Mesothelial cell of epicardium (in vitro differentiated cells): ENCODE data around the gene TPGS1. TPM values are rescaled to one million over a fixed set of nuclear protein-coding genes. Genes with fewer than 3 reads are reported as not detected.
"Not testable (repeated sequence)": the region's sequence is repeated elsewhere in the genome, so short reads cannot be mapped to it uniquely, and the experiment has no call there.

Source experiments
- DNase-seq, 2 experiments: peaks; one replicate each; pipeline ENCODE4 v3.0.0; 2021; ENCODE audit warnings: low spot score in 2 of 2; ENCODE audit not compliant: unreplicated experiment in 2 of 2
- H3K27ac Mint-ChIP-seq: 2 replicates; pipeline ENCODE4 v1.8.0; 2021; ENCODE audit warnings: mixed read lengths
- H3K27me3 Mint-ChIP-seq: 2 replicates; pipeline ENCODE4 v1.8.0; 2021; ENCODE audit warnings: low read depth, mixed read lengths
- H3K36me3 Mint-ChIP-seq: 2 replicates; pipeline ENCODE4 v1.8.0; 2021; ENCODE audit warnings: mixed read lengths
- H3K4me1 Mint-ChIP-seq: 2 replicates; pipeline ENCODE4 v1.8.0; 2021; ENCODE audit warnings: mixed read lengths
- H3K4me3 Mint-ChIP-seq: 2 replicates; pipeline ENCODE4 v1.8.0; 2021; ENCODE audit warnings: mild to moderate bottlenecking, moderate library complexity, mixed read lengths
- H3K9me3 Mint-ChIP-seq: 2 replicates; pipeline ENCODE4 v1.8.0; 2021; ENCODE audit warnings: mixed read lengths
- total RNA-seq: library from RNA; stranded (reverse); gene quantifications from 3 replicates; pipeline ENCODE4 v1.2.1, GENCODE V29; 2021
- TF ChIP-seq, protein P1 (sequence below): fragments of 200-600 bp; sonication (generic); IDR thresholded peaks from one replicate; pipeline ENCODE4 v1.5.0; 2021; ENCODE audit warnings: antibody characterized with exemption; ENCODE audit not compliant: unreplicated experiment

The TPGS1 gene
- total RNA-seq, 1 donor from 2014 or later, result 32.4 TPM

DNA sequence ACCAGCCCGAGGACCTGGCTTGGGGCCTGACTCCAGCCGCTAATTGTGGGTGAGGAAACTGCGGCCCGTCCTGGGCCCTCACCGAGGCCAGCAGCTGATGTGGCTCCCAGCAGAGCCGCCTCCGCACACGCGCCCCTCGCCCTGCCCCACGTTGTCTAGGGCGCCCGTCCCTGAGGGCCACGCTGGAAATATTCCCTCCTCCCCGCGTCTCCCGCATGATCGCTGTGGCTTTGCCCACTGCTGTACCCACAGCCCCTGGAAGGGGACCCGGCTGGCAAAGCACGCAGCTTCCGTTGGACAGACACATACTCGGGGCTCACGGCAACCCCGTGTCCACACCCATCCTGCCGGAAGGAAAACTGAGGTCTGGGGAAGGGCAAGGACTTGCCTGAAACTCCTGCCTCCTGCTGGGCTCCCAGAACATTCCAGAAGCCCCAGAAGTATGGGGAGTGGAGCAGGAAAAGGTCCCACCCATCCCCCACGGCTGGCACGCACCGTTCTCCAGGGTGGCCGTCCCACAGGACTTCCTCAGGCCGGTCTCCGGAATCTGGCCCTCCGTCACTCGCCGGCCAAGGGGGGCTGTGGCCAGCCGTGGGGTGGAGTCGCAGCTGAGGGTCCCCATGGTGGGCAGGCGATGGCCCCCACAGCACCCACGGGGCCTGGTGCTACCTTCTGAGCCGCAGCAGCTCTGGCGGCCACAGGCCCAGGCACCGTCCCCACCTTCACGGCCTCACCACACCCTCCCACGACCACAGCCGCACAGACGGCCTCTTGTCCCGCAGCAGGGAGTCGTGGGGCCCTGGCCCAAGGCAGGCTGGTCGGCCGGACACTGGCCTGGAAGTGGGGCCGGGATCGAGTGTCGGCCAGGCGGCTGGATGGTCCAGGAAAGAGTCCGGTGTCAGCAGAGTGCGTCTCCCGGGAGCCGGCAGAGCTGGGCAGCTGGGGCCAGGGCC, 32.9 kb upstream of the TPGS1 start:
- Mint-ChIP-seq H3K9me3 (no peaks in the 10 kb centered on the region), H3K27me3 (no peaks in the 10 kb centered on the region), H3K4me3 (no peak overlapping the region), H3K27ac (no peak overlapping the region), H3K36me3 (no peaks in the 10 kb centered on the region), H3K4me1 (no peaks in the 10 kb centered on the region)
- TF ChIP-seq, protein P1, sequence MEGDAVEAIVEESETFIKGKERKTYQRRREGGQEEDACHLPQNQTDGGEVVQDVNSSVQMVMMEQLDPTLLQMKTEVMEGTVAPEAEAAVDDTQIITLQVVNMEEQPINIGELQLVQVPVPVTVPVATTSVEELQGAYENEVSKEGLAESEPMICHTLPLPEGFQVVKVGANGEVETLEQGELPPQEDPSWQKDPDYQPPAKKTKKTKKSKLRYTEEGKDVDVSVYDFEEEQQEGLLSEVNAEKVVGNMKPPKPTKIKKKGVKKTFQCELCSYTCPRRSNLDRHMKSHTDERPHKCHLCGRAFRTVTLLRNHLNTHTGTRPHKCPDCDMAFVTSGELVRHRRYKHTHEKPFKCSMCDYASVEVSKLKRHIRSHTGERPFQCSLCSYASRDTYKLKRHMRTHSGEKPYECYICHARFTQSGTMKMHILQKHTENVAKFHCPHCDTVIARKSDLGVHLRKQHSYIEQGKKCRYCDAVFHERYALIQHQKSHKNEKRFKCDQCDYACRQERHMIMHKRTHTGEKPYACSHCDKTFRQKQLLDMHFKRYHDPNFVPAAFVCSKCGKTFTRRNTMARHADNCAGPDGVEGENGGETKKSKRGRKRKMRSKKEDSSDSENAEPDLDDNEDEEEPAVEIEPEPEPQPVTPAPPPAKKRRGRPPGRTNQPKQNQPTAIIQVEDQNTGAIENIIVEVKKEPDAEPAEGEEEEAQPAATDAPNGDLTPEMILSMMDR, result no peak
- no peak for DNase-seq

DNA sequence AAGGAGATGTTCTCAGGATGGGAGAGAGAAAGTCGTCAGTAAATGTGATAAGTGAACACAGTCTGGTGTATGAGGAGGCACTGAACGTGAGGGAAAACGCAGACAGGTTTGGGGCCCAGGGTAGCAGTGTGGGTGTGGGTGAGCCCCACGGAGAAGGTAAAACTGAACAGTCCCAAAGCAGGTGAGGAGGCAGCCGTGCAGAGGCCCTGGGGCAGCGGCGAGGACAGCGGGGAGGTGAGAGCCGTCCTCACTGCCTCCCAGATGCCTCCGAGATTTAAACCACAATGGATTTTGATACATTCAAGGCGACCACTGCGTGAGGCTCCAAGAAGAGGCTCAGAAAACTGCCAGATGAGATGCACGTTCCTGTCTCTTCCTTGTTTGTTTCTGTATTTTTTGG, 31.9 kb upstream of the TPGS1 start:
- no peak for DNase-seq
- peaks cover 2% of the 10 kb centered on the region for H3K27me3 Mint-ChIP-seq
- H3K27ac Mint-ChIP-seq, result no peak overlapping the region
- H3K4me1 Mint-ChIP-seq, result peaks cover 5% of the 10 kb centered on the region
- H3K4me3 Mint-ChIP-seq, result no peak overlapping the region
- TF ChIP-seq, protein P1, result no peak
- peaks cover 6% of the 10 kb centered on the region for H3K9me3 Mint-ChIP-seq
- H3K36me3 Mint-ChIP-seq, result no peaks in the 10 kb centered on the region

DNA sequence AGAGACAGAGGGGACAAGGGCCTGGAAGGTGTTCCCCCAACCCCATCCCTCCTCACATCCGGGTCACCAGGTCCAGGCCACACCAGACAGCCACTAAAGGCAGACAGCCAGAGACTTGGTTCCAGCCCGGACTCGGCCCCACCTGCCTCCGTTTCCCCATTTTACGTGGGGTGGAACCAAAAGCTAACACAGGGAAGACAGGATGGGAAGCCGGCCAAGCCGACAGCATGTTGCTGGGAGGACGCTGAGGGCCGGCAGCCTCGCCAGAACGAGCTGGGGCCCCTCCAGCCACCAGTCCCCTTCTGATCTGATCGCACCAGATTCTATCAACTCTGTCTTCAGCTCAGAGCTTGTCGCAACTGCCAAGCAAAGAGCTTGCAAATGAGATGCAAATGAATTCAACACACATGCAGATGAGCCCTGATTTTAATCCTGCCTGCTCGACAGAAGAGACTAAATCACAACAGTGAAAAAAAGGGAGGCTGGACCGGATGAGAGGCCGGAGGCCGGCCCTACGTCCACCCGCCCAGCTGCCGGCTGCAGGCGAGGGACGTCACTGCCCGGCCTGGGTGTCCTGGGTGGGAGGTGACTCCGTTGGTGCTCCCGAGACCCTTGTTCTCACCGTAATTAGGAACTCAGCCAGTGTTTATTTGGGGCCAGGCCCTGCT, 28.9 kb upstream of the TPGS1 start:
- DNase-seq, result no peak
- H3K4me3 Mint-ChIP-seq, result no peak overlapping the region
- no peaks in the 10 kb centered on the region for H3K36me3 Mint-ChIP-seq
- no peak overlapping the region for H3K27ac Mint-ChIP-seq
- peaks cover 11% of the 10 kb centered on the region for H3K27me3 Mint-ChIP-seq
- H3K4me1 Mint-ChIP-seq, result peaks cover 5% of the 10 kb centered on the region
- TF ChIP-seq, protein P1, result no peak
- peaks cover 10% of the 10 kb centered on the region for H3K9me3 Mint-ChIP-seq

DNA sequence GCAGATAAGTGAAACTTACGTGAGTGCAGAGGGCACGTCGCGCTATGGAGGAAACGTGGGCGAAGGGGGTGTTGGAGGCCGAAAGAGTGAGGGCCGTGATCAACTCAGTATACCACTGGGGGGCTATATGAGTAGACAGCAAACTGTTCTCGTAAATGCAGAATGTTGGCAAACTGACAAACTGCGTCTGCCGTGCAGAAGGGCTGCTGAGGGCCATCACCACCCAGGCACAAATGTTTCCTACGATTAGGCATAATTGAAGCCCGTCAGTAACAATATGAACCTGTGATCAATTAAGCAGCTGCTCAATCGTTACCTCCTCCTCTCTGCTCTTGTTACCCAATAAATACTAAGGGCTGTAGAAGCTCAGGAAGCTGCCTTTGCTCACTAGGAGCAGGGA, 28.3 kb upstream of the TPGS1 start:
- H3K27me3 Mint-ChIP-seq, result peaks cover 14% of the 10 kb centered on the region
- H3K27ac Mint-ChIP-seq, result no peak overlapping the region
- H3K4me1 Mint-ChIP-seq, result peaks cover 5% of the 10 kb centered on the region
- no peaks in the 10 kb centered on the region for H3K36me3 Mint-ChIP-seq
- H3K4me3 Mint-ChIP-seq, result no peak overlapping the region
- TF ChIP-seq, protein P1, result no peak
- no peak for DNase-seq
- H3K9me3 Mint-ChIP-seq, result peaks cover 10% of the 10 kb centered on the region

DNA sequence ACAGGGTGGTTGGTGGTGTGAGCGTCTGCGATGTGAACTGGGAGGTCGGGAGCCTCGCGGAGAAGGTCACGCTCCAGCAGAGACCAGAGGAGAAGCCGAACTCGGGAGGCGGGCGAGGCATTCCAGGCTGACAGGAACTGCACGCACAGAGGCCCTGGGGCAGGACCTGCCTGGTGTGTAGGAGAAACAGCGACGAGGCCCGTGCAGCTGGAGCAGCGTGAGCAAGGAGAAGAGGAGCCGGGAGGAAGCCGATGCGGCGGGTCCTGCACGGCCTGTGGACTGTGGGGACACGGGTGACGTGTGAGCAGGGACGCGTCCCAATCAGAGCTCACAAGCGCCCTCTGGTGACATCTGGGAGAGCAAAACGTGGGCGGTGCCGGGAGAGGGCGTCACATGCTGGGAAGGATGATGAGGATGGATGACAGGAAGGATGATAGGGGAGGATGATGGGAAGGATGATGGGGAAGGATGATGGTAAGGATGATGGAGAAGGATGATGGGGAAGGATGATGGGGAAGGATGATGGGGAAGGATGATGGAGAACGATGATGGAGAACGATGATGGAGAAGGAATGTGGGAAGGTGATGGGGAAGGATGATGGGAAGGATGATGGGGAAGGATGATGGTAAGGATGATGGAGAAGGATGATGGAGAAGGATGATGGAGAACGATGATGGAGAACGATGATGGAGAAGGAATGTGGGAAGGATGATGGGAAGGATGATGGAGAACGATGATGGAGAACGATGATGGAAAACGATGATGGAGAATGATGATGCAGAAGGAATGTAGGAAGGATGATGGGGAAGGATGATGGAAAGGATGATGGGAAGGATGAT, 27.1 kb upstream of the TPGS1 start:
- Mint-ChIP-seq H3K27me3 (peaks cover 24% of the 10 kb centered on the region), H3K4me1 (peaks cover 5% of the 10 kb centered on the region), H3K4me3 (peak overlapping the region; percentile 45), H3K9me3 (peaks cover 10% of the 10 kb centered on the region), H3K27ac (peak overlapping the region; percentile 4), H3K36me3 (no peaks in the 10 kb centered on the region)
- peak in 1 of 2 experiments; percentile 68 for DNase-seq
- TF ChIP-seq, protein P1, result no peak

DNA sequence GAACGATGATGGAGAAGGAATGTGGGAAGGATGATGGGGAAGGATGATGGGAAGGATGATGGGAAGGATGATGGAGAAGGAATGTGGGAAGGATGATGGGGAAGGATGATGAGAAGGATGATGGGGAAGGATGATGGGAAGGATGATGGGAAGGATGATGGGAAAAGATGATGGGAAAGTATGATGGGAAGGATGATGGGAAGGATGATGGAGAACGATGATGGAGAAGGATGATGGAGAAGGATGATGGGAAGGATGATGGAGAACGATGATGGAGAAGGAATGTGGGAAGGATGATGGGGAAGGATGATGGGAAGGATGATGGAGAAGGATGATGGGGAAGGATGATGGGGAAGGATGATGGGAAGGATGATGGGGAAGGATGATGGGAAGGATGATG, 26.2 kb upstream of the TPGS1 start:
- H3K9me3 Mint-ChIP-seq, result peaks cover 10% of the 10 kb centered on the region
- H3K4me1 Mint-ChIP-seq, H3K27ac Mint-ChIP-seq, H3K4me3 Mint-ChIP-seq, H3K36me3 Mint-ChIP-seq, DNase-seq: not testable (repeated sequence)
- H3K27me3 Mint-ChIP-seq, result peaks cover 33% of the 10 kb centered on the region
